SK-N-MC (cell line): ENCODE results near the gene CETP.

ENCODE experiments used
- EZH2 ChIP-seq: fragments of 200-600 bp; sonication (generic); IDR thresholded peaks from one replicate; pipeline ENCODE4 v1.6.1; 2017; ENCODE audit warnings: antibody characterized with exemption
- FOXP2 ChIP-seq: optimal IDR thresholded peaks from 2 replicates; pipeline ENCODE3; 2011; ENCODE audit warnings: mild to moderate bottlenecking, moderate library complexity; ENCODE audit not compliant: insufficient read depth; ENCODE audit errors: extremely low read length, control extremely low read depth
- POLR2AphosphoS5 ChIP-seq: IDR thresholded peaks from 2 replicates; pipeline ENCODE4 v1.6.1; 2012; ENCODE audit warnings: mild to moderate bottlenecking, low read depth, low read length, borderline replicate concordance

GRCh38 chr16:57020651-57021050 is 58.9 kb downstream of the CETP start:
- no peak for TF ChIP-seq POLR2AphosphoS5
- no peak for TF ChIP-seq EZH2
- TF ChIP-seq FOXP2, result no peak
